ENCODE measurements around the gene RASAL2.

The RASAL2 gene

DNA sequence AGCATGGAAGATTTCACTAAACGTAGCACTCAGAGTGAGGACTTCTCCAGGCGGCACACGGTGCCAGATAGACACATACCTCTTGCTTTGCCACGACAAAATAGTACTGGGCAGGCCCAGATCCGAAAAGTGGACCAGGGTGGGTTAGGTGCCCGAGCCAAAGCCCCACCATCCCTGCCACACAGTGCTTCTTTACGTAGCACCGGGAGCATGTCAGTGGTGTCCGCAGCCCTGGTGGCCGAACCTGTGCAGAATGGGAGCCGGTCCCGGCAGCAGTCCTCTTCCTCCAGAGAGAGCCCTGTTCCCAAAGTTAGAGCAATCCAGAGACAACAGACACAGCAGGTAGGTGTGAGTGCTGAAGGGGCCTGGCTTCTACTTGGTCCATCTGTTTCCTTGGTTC lies 364.3 kb downstream of the RASAL2 start:
- no peak for DNase-seq (ENCODE audit: low read depth)

- no peak for DNase-seq (ENCODE audit: low read depth)
These were observed 367.2 kb downstream of the RASAL2 start for GRCh38 chr1:178461104-178461503.

DNA sequence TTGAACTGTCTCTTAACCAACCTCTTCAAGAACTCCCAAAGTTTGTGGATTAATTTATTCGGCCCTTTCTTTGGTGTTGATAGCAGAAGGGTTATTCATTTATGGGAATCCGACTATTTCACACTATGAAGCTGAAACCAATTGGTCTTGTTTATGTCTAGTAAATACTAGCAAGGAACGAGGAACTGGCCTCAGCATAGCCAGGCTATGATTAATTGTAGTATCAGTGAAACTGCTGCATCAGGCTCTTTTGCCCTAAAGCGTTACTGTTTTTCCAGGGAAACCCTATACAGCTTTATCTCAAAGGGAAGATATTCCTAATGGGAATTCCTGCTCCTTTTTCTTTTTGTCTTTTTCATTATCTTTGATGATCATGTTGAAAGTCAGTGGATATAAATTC lies 367.8 kb downstream of the RASAL2 start:
- no peak for DNase-seq (ENCODE audit: low read depth)

DNA sequence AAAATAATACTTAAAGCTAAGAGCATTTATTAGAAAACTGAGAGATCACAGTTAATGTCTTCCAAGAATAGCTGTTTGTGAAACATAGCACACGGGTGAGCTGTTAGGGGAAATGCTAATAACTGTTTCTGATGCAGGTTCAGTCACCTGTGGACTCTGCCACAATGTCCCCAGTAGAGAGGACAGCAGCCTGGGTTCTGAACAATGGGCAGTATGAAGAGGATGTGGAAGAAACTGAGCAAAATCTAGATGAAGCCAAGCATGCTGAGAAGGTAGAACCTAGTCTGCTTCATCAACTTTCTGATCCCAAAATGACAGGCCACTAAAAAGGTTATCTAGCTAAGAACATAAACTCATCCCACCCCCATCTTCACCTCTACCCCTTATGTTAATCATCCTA lies 370.2 kb downstream of the RASAL2 start:
- DNase-seq (ENCODE audit: low read depth): no peak

- DNase-seq (ENCODE audit: low read depth): no peak
These were observed 370.7 kb downstream of the RASAL2 start for GRCh38 chr1:178464566-178464965.

DNA sequence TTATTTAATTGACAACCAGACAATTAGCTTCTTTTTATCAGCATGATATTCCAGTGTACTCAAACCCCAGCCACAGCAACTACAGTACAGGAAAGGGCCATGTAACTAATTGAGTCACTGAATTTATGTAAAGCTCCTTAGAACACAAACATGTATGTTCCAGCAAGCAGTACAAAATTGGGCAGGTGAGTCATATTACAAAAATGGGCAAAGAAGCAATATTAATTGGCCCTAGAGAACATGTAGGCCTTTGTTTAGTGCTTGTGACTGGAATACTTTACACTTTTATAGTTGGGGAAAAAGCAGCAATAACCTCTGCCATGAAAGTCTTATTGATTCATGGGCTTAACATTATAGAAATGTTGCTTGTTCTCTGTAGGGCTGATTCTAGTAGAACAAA lies 371.1 kb downstream of the RASAL2 start:
- peak; percentile 61 for DNase-seq (ENCODE audit: low read depth)

- no peak for DNase-seq (ENCODE audit: low read depth)
These were observed 373.9 kb downstream of the RASAL2 start for GRCh38 chr1:178467837-178468236.

DNA sequence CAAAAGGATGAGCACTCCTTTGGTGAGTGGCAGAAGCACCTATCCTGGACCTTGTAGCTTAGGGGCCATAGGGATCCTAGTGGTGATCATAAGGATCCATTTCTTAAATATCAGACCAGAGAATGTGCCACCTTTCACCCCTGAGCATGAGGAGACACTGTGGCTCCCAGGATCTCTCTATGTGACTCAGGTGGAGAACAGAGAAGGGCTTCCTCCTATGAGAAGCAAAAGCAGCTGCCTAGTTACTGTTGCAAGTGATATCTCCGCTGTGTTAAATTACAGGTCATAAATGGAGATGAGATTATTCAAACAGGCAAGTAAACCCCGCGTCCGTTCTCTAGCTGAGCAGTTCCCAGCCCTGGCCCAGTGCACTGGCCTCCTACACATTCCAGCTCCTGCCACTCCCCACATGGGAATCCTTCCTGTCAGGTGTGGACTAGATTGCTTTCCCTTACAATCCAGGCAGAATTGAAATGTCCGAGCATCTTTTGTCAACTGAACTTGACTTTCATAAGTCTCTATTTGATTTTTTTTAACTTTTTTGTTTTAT lies 376.6 kb downstream of the RASAL2 start:
- DNase-seq (ENCODE audit: low read depth): no peak

DNA sequence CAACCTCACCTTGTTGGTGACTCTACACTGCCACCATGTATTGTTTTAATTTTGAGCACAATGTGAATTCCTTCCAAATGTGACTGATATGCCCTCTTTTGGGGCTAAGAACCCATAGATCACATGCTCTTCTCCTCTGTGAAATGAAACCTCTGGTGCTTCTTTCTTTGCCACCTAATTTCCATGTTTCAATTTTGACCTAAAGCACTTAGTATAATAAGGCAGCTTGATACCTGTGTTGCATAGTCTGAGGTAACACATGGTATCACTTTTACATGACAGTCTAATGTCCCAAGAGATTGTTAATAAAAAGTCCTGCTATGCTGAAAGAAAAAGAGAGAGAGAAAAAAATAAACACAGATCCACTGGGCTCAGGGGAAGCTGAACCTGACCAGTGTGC lies 378.6 kb downstream of the RASAL2 start:
- no peak for DNase-seq (ENCODE audit: low read depth)

DNA sequence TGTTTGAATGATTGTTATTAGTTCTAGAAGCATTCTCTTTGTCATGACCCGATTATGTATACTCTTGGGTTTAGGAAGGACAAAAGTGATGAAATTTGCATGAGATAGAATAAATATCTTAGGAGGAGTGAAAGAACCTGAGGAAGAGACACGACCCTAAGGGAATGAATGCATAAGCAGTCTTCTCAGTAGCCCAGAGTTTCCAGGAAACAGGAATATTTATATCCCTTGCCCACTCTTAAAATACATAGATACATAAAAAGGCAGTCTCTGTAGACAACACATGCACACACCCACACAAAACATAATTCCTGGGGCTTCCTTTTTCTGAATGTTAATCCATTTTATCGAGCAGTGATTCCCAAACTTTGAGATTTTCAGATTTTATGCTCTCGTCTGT lies 383.5 kb downstream of the RASAL2 start:
- no peak for DNase-seq (ENCODE audit: low read depth)

DNA sequence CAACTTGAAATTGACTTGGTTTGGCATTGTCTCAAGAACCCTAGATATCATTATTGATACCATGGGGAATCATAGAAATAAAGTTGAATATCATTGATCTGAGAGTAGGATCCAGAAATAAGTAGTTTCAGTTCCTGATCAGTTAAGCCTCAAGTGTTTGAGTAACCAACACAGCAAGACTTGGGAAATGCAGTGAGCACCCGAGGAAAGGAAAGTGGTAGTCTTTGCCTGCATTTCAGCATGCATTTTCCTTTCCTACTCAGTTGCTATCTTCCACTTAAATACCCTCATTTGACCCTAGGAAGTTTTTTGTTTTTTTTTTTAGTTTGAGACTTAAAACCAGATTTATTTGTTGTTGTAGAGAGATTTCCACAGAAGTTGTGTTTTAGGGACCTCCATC lies 383.9 kb downstream of the RASAL2 start:
- DNase-seq (ENCODE audit: low read depth): no peak

- DNase-seq (ENCODE audit: low read depth): no peak
These were observed 389.5 kb downstream of the RASAL2 start for GRCh38 chr1:178483251-178483957.

DNA sequence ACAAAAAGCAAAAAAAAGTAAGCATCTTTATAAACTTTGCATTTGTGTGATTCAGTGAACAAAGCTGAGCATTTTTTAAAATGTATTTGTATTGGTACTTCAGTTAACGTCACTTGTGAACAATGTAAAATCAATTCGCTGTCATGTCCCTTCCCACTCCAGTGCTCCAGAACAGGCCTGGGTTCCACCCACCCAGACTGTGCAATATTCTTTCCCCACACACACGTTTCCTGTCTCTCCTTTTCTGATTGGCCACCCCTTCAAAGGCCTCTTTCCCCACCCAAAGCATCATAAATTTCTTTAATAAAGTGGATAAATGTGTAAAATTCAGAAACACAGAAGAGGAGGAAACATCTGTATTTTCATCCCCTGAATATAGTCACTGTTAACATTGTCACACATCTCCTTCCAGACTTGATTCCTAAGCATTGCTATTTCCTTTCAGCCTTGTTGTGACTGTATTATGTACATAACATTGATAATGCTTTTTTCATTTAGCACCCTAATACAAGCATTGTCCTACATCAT lies 390.9 kb downstream of the RASAL2 start:
- DNase-seq (ENCODE audit: low read depth): no peak

DNA sequence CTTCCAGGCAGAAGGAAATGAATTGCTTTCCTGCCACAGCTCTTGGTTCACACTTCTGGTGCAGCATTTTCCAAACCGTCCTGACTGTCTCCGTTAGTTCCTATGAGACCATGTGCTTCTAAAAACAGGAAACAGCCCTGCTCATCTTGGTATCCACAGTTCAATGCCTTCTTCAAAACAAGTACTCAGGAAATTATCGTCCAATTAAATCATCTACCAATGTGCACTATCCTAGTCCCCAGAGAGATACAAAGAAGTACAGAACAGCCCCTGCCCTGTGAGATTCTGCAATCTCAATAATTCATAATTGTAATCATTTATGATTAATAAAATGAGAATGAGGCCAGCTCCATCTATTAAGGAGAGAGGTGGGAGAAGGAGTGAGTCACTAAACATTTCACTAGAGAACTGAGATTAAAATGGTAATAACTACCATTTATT lies 391.7 kb downstream of the RASAL2 start:
- no peak for DNase-seq (ENCODE audit: low read depth)

DNA sequence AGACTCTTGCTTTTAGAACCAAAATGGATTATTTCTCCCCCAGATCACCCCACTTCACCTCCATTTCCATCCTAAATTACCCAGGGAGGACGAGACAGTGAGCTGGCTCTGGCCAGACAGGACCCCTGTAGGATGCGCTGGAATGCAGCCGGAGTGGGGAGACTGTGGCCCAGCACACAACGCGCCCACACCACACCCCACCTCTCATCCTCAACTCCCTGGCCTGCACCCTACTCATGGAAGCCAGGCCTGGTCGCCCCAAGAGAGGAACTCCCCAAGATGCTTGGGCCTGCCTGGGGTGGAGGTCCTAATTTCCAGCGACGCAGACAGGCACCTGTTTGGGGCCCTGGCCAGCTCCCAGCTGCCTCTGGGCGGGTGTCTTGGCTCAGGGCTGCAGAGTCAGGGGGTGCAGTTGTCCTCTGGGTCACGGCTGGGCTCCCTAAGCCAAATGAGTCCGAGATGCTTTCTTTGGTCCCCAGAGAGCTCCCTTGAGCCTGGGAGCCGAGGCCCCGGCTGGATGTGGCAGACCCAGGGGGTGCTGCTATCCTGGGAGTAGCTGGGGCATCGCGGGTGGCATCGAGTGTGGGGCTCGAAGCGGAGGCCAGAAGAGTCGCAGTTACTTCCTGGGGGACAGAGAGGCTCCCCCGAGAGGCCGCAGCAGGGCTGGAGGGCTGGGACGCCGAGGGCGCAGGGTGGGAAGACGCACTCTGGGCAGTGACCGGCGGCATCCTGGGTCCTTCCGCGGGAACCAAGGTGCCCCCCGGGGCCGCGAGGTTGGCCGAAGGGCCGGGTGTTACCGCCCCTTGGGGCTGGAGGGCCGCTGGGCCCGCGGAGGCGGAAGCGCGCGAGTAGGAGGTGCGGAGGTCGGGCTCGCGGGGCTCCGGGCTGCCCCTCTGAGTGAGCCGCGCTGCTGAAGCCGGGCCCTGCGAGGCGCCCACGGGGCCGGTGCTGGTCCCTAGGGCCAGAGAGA lies 392.5 kb downstream of the RASAL2 start:
- no peak for DNase-seq (ENCODE audit: low read depth)

DNA sequence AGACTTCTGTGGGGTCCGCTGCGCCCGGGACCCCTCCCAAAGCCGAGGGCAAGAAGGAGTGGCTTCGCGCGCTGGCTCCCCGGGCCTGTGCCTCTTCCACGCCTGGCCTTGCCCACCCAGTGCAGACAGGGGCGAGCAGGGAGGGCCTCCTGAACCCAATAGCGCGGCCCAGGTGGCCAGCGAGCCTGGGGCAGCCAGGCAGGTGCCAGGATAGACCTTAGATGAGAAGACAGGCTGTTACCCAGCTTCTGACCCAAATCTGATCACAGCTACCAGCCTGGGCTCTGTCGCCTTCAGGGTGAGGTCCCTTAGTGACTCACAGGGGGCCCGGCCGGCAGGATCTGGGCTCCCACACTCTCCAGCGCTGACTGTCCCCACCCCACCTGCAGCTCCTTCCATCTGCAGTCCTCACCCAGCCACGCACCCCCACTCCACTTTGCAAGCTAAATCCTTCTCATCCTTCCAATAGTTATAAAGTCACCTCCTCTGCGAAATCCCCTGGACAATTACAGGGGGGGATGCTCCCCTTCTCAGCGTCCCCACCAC lies 393.2 kb downstream of the RASAL2 start:
- DNase-seq (ENCODE audit: low read depth): no peak

DNA sequence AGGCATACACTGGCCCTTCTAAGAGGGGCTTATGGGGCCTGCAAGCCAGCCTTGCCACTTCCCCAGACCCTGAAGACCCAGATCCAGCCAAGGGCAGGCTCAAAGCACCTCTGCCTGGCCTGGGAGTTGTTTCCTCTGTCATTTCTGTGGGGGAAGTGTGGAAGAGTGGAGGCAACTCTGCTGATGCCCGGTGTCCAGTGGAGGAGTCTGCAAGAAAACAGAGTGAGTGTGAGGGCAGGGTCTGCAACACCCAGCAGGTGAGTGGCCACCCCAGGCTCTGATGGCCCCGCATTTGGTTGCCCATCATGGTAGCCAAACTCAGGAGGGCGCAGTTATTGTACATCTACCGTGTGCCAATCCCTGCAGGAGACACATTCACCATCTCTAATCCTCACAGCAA lies 394.5 kb downstream of the RASAL2 start:
- DNase-seq (ENCODE audit: low read depth): no peak

DNA sequence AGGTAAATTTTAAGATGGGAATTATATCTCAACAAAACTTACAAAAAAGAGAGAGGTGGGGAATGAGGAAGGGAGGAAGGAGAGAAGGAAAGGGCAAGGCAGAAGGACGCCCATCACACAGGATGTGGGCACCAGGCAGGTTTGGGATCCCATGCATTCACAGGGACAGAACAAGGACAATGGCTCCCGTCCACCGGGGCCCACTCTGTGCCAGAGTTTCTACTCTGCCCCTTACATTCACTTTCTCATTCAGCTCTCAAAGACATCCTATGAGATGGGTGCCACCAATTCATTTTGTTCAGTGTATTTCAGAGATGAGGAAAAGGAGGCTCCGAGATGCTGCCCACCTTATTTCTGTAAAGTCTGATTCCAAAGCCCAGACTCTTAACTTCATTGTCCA lies 395.5 kb downstream of the RASAL2 start:
- DNase-seq (ENCODE audit: low read depth): no peak

DNA sequence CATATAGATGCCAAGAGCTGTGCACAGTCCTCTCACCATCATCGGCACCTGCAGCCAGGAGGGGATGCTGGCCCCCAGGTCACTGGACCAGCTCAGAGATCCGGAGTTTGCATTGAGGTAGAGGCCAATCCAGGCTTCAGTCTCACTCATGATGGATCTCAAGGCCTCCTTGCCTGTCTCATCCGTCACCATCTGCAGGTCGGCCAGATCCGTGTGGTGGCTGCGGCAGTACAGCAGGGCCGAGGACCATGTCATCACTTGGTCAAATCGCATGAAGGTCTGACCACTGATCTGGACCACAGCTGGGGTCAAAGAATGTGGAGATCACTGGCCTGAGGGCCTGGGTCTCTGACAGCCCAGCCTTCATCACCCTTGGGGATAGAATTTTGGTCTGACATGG lies 396.2 kb downstream of the RASAL2 start:
- no peak for DNase-seq (ENCODE audit: low read depth)

DNA sequence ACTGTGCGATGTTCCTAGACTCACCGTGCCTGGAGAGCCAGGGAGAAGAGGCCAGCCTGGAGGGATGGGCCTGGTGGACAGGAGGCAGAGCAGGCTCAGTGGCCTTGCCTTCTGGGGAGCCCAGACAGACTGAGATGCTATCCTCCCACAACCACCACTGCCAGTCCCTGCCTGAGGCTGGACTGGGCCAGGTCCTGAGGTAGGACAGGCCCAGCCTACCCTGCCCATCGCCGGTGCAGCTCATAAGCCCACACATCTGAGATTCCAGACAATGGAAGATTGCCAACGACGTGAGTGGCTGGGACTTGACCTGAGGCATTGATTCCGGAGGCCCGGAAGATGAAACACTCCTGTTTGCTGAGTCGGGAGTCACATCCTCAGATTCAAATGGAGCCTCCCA lies 397.1 kb downstream of the RASAL2 start:
- no peak for DNase-seq (ENCODE audit: low read depth)

GRCh38 chr1:178491721-178492120 lies 397.8 kb downstream of the RASAL2 start:
- no peak for DNase-seq (ENCODE audit: low read depth)

DNA sequence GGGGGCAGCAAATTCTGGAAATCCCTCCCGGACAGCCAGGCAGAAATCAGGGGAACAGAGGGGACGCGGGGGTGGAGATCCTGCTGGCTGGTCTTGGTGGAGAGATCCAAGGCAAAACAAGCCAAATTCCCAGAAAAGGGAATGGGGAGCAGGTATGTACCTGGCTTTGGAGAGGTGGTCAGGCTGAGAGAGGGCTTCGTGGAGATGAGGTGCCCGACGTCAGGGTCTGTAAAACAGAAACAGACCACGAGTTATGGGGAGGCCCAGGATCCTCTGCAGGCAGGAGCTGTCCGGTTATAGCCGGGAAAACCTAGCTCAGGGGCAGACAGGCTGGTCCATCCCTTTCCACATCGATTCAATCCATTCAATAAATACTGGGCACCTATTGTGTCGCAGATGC lies 398.4 kb downstream of the RASAL2 start:
- no peak for DNase-seq (ENCODE audit: low read depth)

Data from ELR (cell line).